GM21529 (cell line): ENCODE data around the gene SCGB1C1.
"Not testable (repeated sequence)": the region's sequence is repeated elsewhere in the genome, so short reads cannot be mapped to it uniquely, and the experiment has no call there.

Experiments
- ATAC-seq: cut with Tn5 transposase; IDR thresholded peaks from one replicate; pipeline ENCODE4 v1.9.1; 2021; ENCODE audit not compliant: unreplicated experiment

Gene SCGB1C1

DNA sequence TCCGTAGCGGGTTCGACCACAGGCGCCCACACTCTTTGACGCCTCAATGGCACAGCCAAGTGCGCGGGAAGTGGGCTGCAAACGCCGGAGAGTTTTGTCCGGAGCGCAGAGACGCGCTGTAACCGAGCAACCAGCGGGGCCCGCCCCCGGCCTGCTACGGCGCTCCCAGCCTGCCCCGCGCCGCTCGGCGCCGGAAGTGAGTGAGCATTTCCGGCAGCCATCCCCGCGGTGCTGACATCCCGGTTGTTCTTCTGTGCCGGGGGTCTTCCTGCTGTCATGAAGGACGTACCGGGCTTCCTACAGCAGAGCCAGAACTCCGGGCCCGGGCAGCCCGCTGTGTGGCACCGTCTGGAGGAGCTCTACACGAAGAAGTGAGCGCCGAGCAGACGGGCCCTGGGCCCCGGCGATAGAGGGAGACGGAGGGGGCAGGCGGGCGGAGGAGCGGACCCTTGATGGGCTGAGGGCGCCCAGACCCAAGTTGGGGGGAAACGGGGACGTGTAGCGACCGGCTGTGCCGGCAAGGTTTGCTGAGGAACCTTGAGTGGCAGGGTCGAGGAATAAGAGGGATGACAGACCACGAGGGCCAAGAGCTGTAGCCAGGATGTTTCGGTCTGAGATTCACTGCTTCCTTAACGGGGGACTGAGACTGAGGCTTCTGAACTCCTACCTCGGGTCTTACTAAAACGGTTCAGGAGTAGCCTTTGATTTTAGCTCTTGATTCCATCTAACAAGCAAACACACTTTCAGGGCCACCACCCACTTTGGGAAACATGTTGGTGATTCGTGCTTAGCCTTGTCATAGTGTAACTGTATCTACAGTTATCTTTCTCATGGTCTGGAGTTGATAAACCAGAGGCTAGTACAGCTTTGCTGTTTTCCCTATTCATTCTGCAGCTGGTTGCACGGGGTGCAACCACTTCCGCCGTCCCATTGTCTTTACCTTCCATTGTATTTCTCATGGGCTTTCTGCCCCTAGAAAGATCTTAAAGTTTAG, 44.2 kb downstream of the SCGB1C1 start, which contains the start of gene PSMD13:
Gene PSMD13 (plus strand): TSS at position 203 of the 994 bp plus-strand sequence. CDS start 74 bp downstream, at position 277.
- peak; percentile 70 for ATAC-seq

DNA sequence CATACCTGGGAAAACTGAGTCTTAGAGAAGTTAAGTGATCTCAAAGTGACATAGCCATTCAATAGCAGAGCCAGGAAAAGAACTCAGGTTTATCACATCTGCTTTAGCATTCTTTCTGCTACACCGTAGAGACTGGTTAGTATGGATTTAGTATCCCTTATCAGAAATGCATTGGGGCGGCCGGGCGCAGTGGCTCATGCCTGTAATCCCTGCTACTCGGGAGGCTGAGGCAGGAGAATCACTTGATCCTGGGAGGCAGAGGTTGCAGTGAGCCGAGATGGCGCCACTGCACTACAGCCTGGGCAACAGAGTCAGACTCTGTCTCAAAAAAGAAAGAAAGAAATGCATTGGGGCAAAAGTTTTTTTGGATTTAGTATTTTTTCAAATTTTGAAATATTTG, 45.5 kb downstream of the SCGB1C1 start:
- ATAC-seq = not testable (repeated sequence)

DNA sequence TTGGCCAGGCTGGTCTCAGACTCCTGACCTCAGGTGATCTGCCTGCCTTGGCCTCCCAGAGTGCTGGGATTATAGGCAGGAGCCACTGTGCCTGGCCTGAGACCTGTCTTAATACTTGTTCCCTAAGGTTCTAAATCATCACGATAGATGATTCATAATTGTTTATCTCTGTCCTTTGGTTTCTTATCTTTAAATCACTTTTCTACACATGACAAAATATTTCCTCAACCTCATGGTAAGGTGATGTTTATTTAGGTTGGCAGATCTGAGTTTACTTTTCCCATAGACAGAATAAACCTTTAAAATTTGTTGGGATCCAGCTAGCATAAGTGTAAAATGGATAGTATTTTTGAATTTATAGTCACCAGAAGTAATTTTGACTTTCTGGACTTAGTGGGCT, 47.4 kb downstream of the SCGB1C1 start:
- ATAC-seq = no peak

DNA sequence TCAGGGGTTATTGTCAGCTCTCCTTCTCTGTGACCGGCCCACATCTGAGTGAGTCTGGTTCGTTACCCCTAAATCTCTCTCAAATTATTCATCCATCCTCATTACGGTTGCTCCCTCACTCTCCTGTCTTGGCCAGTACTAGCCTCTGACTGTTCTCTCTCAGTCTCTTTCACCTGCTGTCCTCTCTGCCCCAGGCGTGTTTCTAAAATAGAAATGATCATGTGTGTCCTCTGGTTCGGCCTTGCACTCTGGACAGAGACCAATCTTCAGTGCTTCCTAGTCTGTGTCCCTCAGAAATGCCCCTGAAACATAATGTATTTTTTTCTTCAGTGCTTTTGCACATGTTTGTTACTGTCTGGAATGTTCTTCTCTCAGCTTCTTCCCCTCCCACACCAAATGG, 48.8 kb downstream of the SCGB1C1 start:
- no peak for ATAC-seq
